ENCODE measurements around the gene OTULIN.

Gene OTULIN

GRCh38 chr5:14720236-14720923, 55.9 kb downstream of the OTULIN start:
- no peak overlapping the region for H3K4me2 ChIP-seq (ENCODE audit: low read length)
- no peak overlapping the region for H3K9ac ChIP-seq (ENCODE audit: low read length)
- no peaks in the 10 kb centered on the region for H4K20me1 ChIP-seq (ENCODE audit: insufficient read depth, low read length)
- peaks cover 26% of the 10 kb centered on the region for H3K36me3 ChIP-seq (ENCODE audit: insufficient read depth, low read length)
- H3K9me2 ChIP-seq (ENCODE audit: low read depth, low read length) = no peaks in the 10 kb centered on the region
- peaks cover 16% of the 10 kb centered on the region for H3K4me1 ChIP-seq (ENCODE audit: insufficient read depth, low read length, severe bottlenecking)
- no peaks in the 10 kb centered on the region for H3F3A ChIP-seq (ENCODE audit: insufficient read depth, low read length)
- H3K9me3 ChIP-seq (ENCODE audit: low read length) = no peaks in the 10 kb centered on the region
- TF ChIP-seq, protein P1, sequence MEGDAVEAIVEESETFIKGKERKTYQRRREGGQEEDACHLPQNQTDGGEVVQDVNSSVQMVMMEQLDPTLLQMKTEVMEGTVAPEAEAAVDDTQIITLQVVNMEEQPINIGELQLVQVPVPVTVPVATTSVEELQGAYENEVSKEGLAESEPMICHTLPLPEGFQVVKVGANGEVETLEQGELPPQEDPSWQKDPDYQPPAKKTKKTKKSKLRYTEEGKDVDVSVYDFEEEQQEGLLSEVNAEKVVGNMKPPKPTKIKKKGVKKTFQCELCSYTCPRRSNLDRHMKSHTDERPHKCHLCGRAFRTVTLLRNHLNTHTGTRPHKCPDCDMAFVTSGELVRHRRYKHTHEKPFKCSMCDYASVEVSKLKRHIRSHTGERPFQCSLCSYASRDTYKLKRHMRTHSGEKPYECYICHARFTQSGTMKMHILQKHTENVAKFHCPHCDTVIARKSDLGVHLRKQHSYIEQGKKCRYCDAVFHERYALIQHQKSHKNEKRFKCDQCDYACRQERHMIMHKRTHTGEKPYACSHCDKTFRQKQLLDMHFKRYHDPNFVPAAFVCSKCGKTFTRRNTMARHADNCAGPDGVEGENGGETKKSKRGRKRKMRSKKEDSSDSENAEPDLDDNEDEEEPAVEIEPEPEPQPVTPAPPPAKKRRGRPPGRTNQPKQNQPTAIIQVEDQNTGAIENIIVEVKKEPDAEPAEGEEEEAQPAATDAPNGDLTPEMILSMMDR (IDR thresholded peaks at IDR 0.05; ENCODE audit: low read length) = no peak
- TF ChIP-seq EZH2 (IDR thresholded peaks at IDR 0.05; ENCODE audit: borderline replicate concordance, low read length) = no peak
- no peak overlapping the region for H2AFZ ChIP-seq (ENCODE audit: low read length)
- no peak overlapping the region for H3K27ac ChIP-seq (ENCODE audit: low read depth, low read length, poor library complexity, severe bottlenecking)
- H3K27me3 ChIP-seq (ENCODE audit: insufficient read depth, low read length) = no peaks in the 10 kb centered on the region
- no peak overlapping the region for H3K4me3 ChIP-seq (ENCODE audit: low read depth, low read length, poor library complexity, severe bottlenecking)
- no peaks in the 10 kb centered on the region for H3K79me2 ChIP-seq (ENCODE audit: insufficient read depth, low read length)

DNA sequence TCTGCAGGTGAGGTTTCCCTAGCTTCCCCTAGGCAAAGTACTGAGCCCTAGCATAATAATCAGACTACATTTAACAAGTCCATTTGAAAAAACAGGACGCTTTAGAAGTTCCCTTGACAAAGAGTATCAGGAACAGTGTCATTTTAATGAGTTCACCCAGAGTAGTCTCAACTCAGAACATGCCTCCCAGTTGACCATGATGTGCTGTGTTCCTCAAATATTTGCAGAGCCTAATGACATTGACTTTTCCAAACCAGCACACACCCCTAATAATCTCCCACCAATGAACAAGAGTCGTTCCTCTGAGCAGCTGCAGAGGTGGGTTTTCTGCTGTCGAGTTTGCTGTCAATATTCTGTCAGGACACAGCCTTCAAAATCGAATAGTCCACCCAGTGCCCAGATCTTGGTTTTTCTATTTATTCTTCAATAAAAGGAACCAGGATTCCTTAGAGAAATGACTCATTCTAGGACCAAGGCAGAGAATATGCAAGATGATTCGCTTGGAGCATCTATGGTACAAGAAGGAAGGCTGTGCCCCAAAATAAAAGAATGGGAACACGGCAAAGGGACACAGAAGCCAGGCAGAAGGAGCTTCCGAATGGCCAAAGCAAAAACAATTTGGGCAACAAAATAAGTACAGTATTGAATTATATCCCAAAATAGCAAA, 57.6 kb downstream of the OTULIN start:
- H3K36me3 ChIP-seq (ENCODE audit: insufficient read depth, low read length) = peaks cover 10% of the 10 kb centered on the region
- peaks cover 17% of the 10 kb centered on the region for H3K4me1 ChIP-seq (ENCODE audit: insufficient read depth, low read length, severe bottlenecking)
- H3K9ac ChIP-seq (ENCODE audit: low read length) = no peak overlapping the region
- H4K20me1 ChIP-seq (ENCODE audit: insufficient read depth, low read length) = no peaks in the 10 kb centered on the region
- H3F3A ChIP-seq (ENCODE audit: insufficient read depth, low read length) = no peaks in the 10 kb centered on the region
- H3K4me2 ChIP-seq (ENCODE audit: low read length) = no peak overlapping the region
- H3K27ac ChIP-seq (ENCODE audit: low read depth, low read length, poor library complexity, severe bottlenecking) = no peak overlapping the region
- H3K79me2 ChIP-seq (ENCODE audit: insufficient read depth, low read length) = no peaks in the 10 kb centered on the region
- H3K27me3 ChIP-seq (ENCODE audit: insufficient read depth, low read length) = no peaks in the 10 kb centered on the region
- no peaks in the 10 kb centered on the region for H3K9me2 ChIP-seq (ENCODE audit: low read depth, low read length)
- no peaks in the 10 kb centered on the region for H3K9me3 ChIP-seq (ENCODE audit: low read length)
- H3K4me3 ChIP-seq (ENCODE audit: low read depth, low read length, poor library complexity, severe bottlenecking) = no peak overlapping the region
- H2AFZ ChIP-seq (ENCODE audit: low read length) = no peak overlapping the region
- TF ChIP-seq EZH2 (IDR thresholded peaks at IDR 0.05; ENCODE audit: borderline replicate concordance, low read length) = no peak
- TF ChIP-seq, protein P1 (IDR thresholded peaks at IDR 0.05; ENCODE audit: low read length) = no peak

GRCh38 chr5:14722923-14723322, 58.4 kb downstream of the OTULIN start:
- no peak for TF ChIP-seq EZH2 (IDR thresholded peaks at IDR 0.05; ENCODE audit: borderline replicate concordance, low read length)
- TF ChIP-seq, protein P1 (IDR thresholded peaks at IDR 0.05; ENCODE audit: low read length) = no peak
- Histone ChIP-seq H3K4me1 (ENCODE audit: insufficient read depth, low read length, severe bottlenecking) (peaks cover 17% of the 10 kb centered on the region), H3K9ac (ENCODE audit: low read length) (no peak overlapping the region), H3F3A (ENCODE audit: insufficient read depth, low read length) (no peaks in the 10 kb centered on the region), H4K20me1 (ENCODE audit: insufficient read depth, low read length) (no peaks in the 10 kb centered on the region), H3K79me2 (ENCODE audit: insufficient read depth, low read length) (no peaks in the 10 kb centered on the region), H3K27ac (ENCODE audit: low read depth, low read length, poor library complexity, severe bottlenecking) (no peak overlapping the region), H3K9me2 (ENCODE audit: low read depth, low read length) (no peaks in the 10 kb centered on the region), H3K36me3 (ENCODE audit: insufficient read depth, low read length) (0 out of 2 replicates have a peak, but pooled peaks cover 2% of the 10 kb centered on the region), H3K4me3 (ENCODE audit: low read depth, low read length, poor library complexity, severe bottlenecking) (no peak overlapping the region), H3K4me2 (ENCODE audit: low read length) (no peak overlapping the region), H3K9me3 (ENCODE audit: low read length) (no peaks in the 10 kb centered on the region), H2AFZ (ENCODE audit: low read length) (no peak overlapping the region), H3K27me3 (ENCODE audit: insufficient read depth, low read length) (no peaks in the 10 kb centered on the region)
